ENCODE measurements around the gene GAREM1.

The GAREM1 gene

GRCh38 chr18:32333781-32334180 is 136.9 kb downstream of the GAREM1 start:
- TF ChIP-seq, protein P1, sequence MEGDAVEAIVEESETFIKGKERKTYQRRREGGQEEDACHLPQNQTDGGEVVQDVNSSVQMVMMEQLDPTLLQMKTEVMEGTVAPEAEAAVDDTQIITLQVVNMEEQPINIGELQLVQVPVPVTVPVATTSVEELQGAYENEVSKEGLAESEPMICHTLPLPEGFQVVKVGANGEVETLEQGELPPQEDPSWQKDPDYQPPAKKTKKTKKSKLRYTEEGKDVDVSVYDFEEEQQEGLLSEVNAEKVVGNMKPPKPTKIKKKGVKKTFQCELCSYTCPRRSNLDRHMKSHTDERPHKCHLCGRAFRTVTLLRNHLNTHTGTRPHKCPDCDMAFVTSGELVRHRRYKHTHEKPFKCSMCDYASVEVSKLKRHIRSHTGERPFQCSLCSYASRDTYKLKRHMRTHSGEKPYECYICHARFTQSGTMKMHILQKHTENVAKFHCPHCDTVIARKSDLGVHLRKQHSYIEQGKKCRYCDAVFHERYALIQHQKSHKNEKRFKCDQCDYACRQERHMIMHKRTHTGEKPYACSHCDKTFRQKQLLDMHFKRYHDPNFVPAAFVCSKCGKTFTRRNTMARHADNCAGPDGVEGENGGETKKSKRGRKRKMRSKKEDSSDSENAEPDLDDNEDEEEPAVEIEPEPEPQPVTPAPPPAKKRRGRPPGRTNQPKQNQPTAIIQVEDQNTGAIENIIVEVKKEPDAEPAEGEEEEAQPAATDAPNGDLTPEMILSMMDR (IDR thresholded peaks at IDR 0.05; ENCODE audit: low read depth, low read length) = no peak
- TF ChIP-seq EZH2phosphoT487 (IDR thresholded peaks at IDR 0.05; ENCODE audit: low read depth) = no peak
- no peaks in the 10 kb centered on the region for H3K79me2 ChIP-seq (ENCODE audit: low read length)
- H3K27me3 ChIP-seq (ENCODE audit: low read depth, low read length) = no peaks in the 10 kb centered on the region
- H3K4me2 ChIP-seq (ENCODE audit: low read length) = no peak overlapping the region
- no peaks in the 10 kb centered on the region for H3K9me3 ChIP-seq (ENCODE audit: insufficient read depth, low read length)
- no peak overlapping the region for H3K27ac ChIP-seq (ENCODE audit: low read length)
- no peak overlapping the region for H2AFZ ChIP-seq (ENCODE audit: low read depth, low read length)
- H4K20me1 ChIP-seq (ENCODE audit: insufficient read depth, low read length) = no peaks in the 10 kb centered on the region
- H3K4me3 ChIP-seq (ENCODE audit: low read length) = no peak overlapping the region
- H3K4me1 ChIP-seq (ENCODE audit: low read length) = peaks cover 7% of the 10 kb centered on the region
- H3K36me3 ChIP-seq (replicated peaks; ENCODE audit: low read depth, low read length) = no peaks in the 10 kb centered on the region
- H3K9ac ChIP-seq (ENCODE audit: low read length) = no peak overlapping the region

DNA sequence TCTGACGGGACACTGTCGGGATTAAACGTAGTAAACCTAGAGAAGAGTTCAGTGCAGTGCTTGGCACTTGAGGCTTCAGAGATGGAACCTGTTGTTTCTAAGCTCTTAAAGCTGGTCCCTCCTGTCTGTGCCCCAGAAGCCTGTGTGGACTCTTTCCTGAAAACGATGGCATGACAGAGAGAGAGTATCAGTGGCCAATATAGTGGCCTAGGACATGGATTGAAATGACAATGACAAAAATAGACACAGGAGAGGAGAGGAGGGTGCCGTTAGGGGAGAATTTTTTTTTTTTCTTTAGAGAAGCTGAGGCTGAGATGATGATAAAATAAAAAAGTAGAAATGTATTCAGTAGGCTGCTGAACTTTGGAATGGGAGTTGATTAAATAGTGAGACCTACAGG is 138.0 kb downstream of the GAREM1 start:
- Histone ChIP-seq H3K4me1 (ENCODE audit: low read length) (no peaks in the 10 kb centered on the region), H3K9ac (ENCODE audit: low read length) (no peak overlapping the region), H4K20me1 (ENCODE audit: insufficient read depth, low read length) (no peaks in the 10 kb centered on the region), H3K27me3 (ENCODE audit: low read depth, low read length) (no peaks in the 10 kb centered on the region), H3K27ac (ENCODE audit: low read length) (no peak overlapping the region), H3K9me3 (ENCODE audit: insufficient read depth, low read length) (no peaks in the 10 kb centered on the region), H3K4me3 (ENCODE audit: low read length) (no peak overlapping the region), H3K36me3 (replicated peaks; ENCODE audit: low read depth, low read length) (no peaks in the 10 kb centered on the region), H3K79me2 (ENCODE audit: low read length) (no peaks in the 10 kb centered on the region), H2AFZ (ENCODE audit: low read depth, low read length) (no peak overlapping the region), H3K4me2 (ENCODE audit: low read length) (no peak overlapping the region)
- TF ChIP-seq, protein P1 (IDR thresholded peaks at IDR 0.05; ENCODE audit: low read depth, low read length) = no peak
- TF ChIP-seq EZH2phosphoT487 (IDR thresholded peaks at IDR 0.05; ENCODE audit: low read depth) = no peak

GRCh38 chr18:32328974-32329373 is 141.7 kb downstream of the GAREM1 start:
- TF ChIP-seq, protein P1 (IDR thresholded peaks at IDR 0.05; ENCODE audit: low read depth, low read length) = no peak
- no peak for TF ChIP-seq EZH2phosphoT487 (IDR thresholded peaks at IDR 0.05; ENCODE audit: low read depth)
- no peaks in the 10 kb centered on the region for H4K20me1 ChIP-seq (ENCODE audit: insufficient read depth, low read length)
- no peaks in the 10 kb centered on the region for H3K79me2 ChIP-seq (ENCODE audit: low read length)
- H3K27ac ChIP-seq (ENCODE audit: low read length) = no peak overlapping the region
- no peaks in the 10 kb centered on the region for H3K36me3 ChIP-seq (replicated peaks; ENCODE audit: low read depth, low read length)
- no peaks in the 10 kb centered on the region for H3K9me3 ChIP-seq (ENCODE audit: insufficient read depth, low read length)
- no peak overlapping the region for H3K9ac ChIP-seq (ENCODE audit: low read length)
- no peak overlapping the region for H3K4me3 ChIP-seq (ENCODE audit: low read length)
- H3K4me1 ChIP-seq (ENCODE audit: low read length) = no peaks in the 10 kb centered on the region
- no peaks in the 10 kb centered on the region for H3K27me3 ChIP-seq (ENCODE audit: low read depth, low read length)
- no peak overlapping the region for H2AFZ ChIP-seq (ENCODE audit: low read depth, low read length)
- no peak overlapping the region for H3K4me2 ChIP-seq (ENCODE audit: low read length)

- Histone ChIP-seq H3K36me3 (replicated peaks; ENCODE audit: low read depth, low read length) (no peaks in the 10 kb centered on the region), H3K4me1 (ENCODE audit: low read length) (no peaks in the 10 kb centered on the region), H4K20me1 (ENCODE audit: insufficient read depth, low read length) (no peaks in the 10 kb centered on the region), H3K27ac (ENCODE audit: low read length) (no peak overlapping the region), H3K9me3 (ENCODE audit: insufficient read depth, low read length) (no peaks in the 10 kb centered on the region), H3K79me2 (ENCODE audit: low read length) (no peaks in the 10 kb centered on the region), H3K4me2 (ENCODE audit: low read length) (no peak overlapping the region), H3K4me3 (ENCODE audit: low read length) (no peak overlapping the region), H2AFZ (ENCODE audit: low read depth, low read length) (no peak overlapping the region), H3K9ac (ENCODE audit: low read length) (no peak overlapping the region), H3K27me3 (ENCODE audit: low read depth, low read length) (no peaks in the 10 kb centered on the region)
- TF ChIP-seq, protein P1 (IDR thresholded peaks at IDR 0.05; ENCODE audit: low read depth, low read length) = no peak
- no peak for TF ChIP-seq EZH2phosphoT487 (IDR thresholded peaks at IDR 0.05; ENCODE audit: low read depth)
These were observed 142.3 kb downstream of the GAREM1 start for GRCh38 chr18:32328379-32328778.
